Measurements from ENCODE around the gene CHST9.

Gene CHST9

DNA sequence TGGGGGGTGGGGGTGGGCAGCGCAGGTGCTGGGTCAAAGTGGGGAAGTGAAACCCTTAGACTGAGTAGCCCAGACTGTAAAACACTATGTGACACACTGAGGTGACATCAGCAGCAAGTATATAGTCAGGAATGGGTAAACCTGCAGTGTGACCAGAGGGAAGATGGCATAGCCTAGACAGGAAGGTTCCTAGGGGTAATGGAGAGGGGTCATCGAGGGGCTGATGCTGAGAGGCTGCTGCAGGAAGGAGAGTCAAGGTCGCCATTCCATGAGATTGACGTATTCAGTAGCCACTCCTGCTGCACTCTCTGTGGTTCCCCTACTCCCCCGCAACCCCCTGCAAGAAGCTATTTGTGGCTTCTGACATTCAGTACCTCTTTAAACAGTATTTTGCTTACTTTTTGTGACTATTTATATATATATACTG is 111.7 kb downstream of the CHST9 start:
- H3K27me3 Mint-ChIP-seq, result no peaks in the 10 kb centered on the region
- H3K4me3 Mint-ChIP-seq, result no peak overlapping the region
- H3K4me1 Mint-ChIP-seq, result no peaks in the 10 kb centered on the region
- peak; percentile 64 for ATAC-seq
- H3K9me3 Mint-ChIP-seq, result no peaks in the 10 kb centered on the region
- no peaks in the 10 kb centered on the region for H3K36me3 Mint-ChIP-seq
- H3K27ac Mint-ChIP-seq, result no peak overlapping the region

- Mint-ChIP-seq H3K9me3 (no peaks in the 10 kb centered on the region), H3K36me3 (no peaks in the 10 kb centered on the region), H3K4me1 (no peaks in the 10 kb centered on the region), H3K4me3 (no peak overlapping the region), H3K27ac (no peak overlapping the region), H3K27me3 (no peaks in the 10 kb centered on the region)
- no peak for ATAC-seq
These were observed 120.4 kb downstream of the CHST9 start for GRCh38 chr18:27064673-27065072.

- no peak overlapping the region for H3K4me3 Mint-ChIP-seq
- no peaks in the 10 kb centered on the region for H3K27me3 Mint-ChIP-seq
- no peaks in the 10 kb centered on the region for H3K4me1 Mint-ChIP-seq
- ATAC-seq, result no peak
- H3K36me3 Mint-ChIP-seq, result no peaks in the 10 kb centered on the region
- H3K27ac Mint-ChIP-seq, result no peak overlapping the region
- no peaks in the 10 kb centered on the region for H3K9me3 Mint-ChIP-seq
These were observed 122.3 kb downstream of the CHST9 start for GRCh38 chr18:27062802-27063201.

DNA sequence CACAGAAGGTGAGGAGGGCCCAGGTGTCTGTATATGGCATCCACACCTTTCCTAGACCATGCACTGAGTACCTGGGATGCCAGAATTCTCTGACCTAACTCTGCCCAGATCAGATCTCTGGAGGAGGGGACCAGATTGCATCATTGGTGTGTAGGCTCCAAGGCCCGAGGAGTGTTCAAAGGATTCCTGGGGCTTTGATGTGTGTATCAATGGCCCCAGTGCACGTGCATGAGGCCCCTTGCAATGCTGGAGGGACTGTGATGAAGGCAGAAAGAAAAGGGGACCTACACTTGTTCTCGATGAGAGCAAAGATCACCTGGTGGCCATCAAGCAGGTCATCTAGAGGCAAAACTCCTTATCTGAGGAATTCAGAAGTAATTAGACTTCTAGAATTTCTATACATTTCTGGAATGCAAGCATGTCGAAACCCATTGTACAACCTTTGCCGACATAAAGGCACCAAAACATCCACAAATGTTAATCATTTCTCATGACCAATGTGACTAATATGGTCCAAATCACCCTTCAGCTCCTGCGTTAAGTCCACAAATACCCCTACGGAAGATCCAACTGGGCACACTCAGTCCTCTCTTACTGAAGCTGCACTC is 123.5 kb downstream of the CHST9 start:
- Mint-ChIP-seq H3K4me3 (no peak overlapping the region), H3K9me3 (no peaks in the 10 kb centered on the region), H3K27me3 (no peaks in the 10 kb centered on the region), H3K27ac (no peak overlapping the region), H3K36me3 (no peaks in the 10 kb centered on the region), H3K4me1 (no peaks in the 10 kb centered on the region)
- no peak for ATAC-seq

GRCh38 chr18:27057519-27058234 is 127.4 kb downstream of the CHST9 start:
- Mint-ChIP-seq H3K27ac (no peak overlapping the region), H3K36me3 (no peaks in the 10 kb centered on the region)
- peak; percentile 34 for ATAC-seq

GRCh38 chr18:27054926-27055325 is 130.2 kb downstream of the CHST9 start:
- ATAC-seq, result no peak
- H3K4me1 Mint-ChIP-seq, result no peaks in the 10 kb centered on the region

More at GRCh38 chr18:27057519-27058234, 127.4 kb downstream of the CHST9 start:
- Mint-ChIP-seq H3K9me3 (peaks cover 4% of the 10 kb centered on the region), H3K4me1 (no peaks in the 10 kb centered on the region), H3K4me3 (no peak overlapping the region), H3K27me3 (no peaks in the 10 kb centered on the region)

GRCh38 chr18:27049969-27050368 is 135.1 kb downstream of the CHST9 start:
- no peak overlapping the region for H3K27ac Mint-ChIP-seq
- no peaks in the 10 kb centered on the region for H3K27me3 Mint-ChIP-seq
- no peak for ATAC-seq
- H3K4me3 Mint-ChIP-seq, result no peak overlapping the region
- H3K4me1 Mint-ChIP-seq, result no peaks in the 10 kb centered on the region
- H3K9me3 Mint-ChIP-seq, result peaks cover 5% of the 10 kb centered on the region
- no peaks in the 10 kb centered on the region for H3K36me3 Mint-ChIP-seq

More at GRCh38 chr18:27054926-27055325, 130.2 kb downstream of the CHST9 start:
- no peak overlapping the region for H3K4me3 Mint-ChIP-seq
- no peak overlapping the region for H3K27ac Mint-ChIP-seq
- no peaks in the 10 kb centered on the region for H3K27me3 Mint-ChIP-seq
- no peaks in the 10 kb centered on the region for H3K36me3 Mint-ChIP-seq
- H3K9me3 Mint-ChIP-seq, result peaks cover 5% of the 10 kb centered on the region

GRCh38 chr18:27045342-27045741 is 139.8 kb downstream of the CHST9 start:
- Mint-ChIP-seq H3K36me3 (no peaks in the 10 kb centered on the region), H3K27ac (no peak overlapping the region), H3K4me3 (no peak overlapping the region), H3K4me1 (no peaks in the 10 kb centered on the region), H3K27me3 (no peaks in the 10 kb centered on the region), H3K9me3 (no peaks in the 10 kb centered on the region)
- ATAC-seq, result no peak

DNA sequence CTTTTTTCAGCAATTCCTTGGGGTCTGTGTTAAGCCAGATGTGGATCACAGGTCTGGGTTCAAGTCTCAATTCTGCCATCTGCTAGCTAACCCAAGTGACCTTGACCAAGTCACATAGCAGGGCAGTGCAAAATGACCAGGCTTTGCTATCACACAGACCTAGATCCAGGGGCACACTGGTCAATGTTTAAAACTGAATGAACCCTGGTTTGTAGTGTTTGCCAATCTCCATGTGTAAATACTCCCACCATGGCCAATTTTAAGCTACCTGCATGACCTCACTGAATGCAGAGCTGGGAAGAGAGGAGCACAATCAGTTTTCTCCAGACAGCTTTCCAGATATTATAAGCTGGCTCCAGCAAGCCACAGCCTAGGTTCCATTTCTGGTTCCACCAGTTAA is 142.9 kb downstream of the CHST9 start:
- H3K4me3 Mint-ChIP-seq, result no peak overlapping the region
- no peaks in the 10 kb centered on the region for H3K9me3 Mint-ChIP-seq
- no peaks in the 10 kb centered on the region for H3K36me3 Mint-ChIP-seq
- ATAC-seq, result no peak
- H3K27ac Mint-ChIP-seq, result no peak overlapping the region
- H3K4me1 Mint-ChIP-seq, result no peaks in the 10 kb centered on the region
- no peaks in the 10 kb centered on the region for H3K27me3 Mint-ChIP-seq

GRCh38 chr18:27040796-27041195 is 144.3 kb downstream of the CHST9 start:
- H3K4me3 Mint-ChIP-seq, result no peak overlapping the region

DNA sequence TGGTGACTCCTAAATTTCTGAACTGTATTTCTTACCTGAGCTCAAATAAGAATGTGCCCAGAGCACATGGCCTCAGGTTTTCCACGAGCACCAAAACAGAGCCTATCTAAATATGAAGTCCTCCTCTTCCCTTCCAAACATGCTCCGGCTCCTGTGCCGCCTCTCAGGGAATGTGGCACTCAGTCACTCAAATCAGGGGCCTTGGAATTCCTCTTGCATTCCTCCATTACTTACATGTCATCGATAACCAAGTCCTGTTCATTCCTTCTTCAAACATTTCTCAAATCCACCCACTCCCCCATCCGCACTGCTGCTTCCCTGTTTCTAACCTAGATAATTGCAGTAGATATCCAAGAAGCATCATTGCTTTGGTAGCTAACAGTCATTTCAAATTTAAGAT is 151.4 kb downstream of the CHST9 start:
- H3K27me3 Mint-ChIP-seq, result no peaks in the 10 kb centered on the region
- no peak for ATAC-seq
- no peaks in the 10 kb centered on the region for H3K4me1 Mint-ChIP-seq
- no peak overlapping the region for H3K27ac Mint-ChIP-seq
- no peaks in the 10 kb centered on the region for H3K9me3 Mint-ChIP-seq
- no peak overlapping the region for H3K4me3 Mint-ChIP-seq
- no peaks in the 10 kb centered on the region for H3K36me3 Mint-ChIP-seq

More at GRCh38 chr18:27040796-27041195, 144.3 kb downstream of the CHST9 start:
- Mint-ChIP-seq H3K36me3 (no peaks in the 10 kb centered on the region), H3K27me3 (no peaks in the 10 kb centered on the region), H3K4me1 (no peaks in the 10 kb centered on the region), H3K27ac (no peak overlapping the region), H3K9me3 (no peaks in the 10 kb centered on the region)
- ATAC-seq, result no peak

DNA sequence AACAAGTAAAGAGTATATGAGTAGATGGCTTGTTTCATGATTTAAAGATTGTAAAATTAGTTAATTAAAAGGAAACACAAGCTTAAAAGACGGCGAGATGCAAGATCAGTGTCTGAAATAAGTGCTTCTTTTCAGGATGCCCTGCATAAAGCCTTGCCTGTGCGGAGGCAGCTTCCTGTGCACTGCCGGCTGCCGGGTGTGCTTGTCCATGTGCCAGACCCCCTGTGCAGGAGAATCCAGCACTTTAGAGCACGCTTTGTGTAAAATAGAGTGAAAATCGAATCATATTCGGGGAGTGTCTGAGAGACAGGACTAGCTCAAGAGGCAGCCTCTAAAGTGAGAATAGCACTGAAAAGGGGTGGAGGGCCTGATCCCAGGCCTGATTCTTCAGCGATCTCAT is 154.7 kb downstream of the CHST9 start:
- no peaks in the 10 kb centered on the region for H3K36me3 Mint-ChIP-seq
- ATAC-seq, result no peak
- H3K4me3 Mint-ChIP-seq, result no peak overlapping the region
- no peak overlapping the region for H3K27ac Mint-ChIP-seq
- H3K27me3 Mint-ChIP-seq, result no peaks in the 10 kb centered on the region
- H3K4me1 Mint-ChIP-seq, result no peaks in the 10 kb centered on the region
- H3K9me3 Mint-ChIP-seq, result no peaks in the 10 kb centered on the region

- Mint-ChIP-seq H3K27me3 (no peaks in the 10 kb centered on the region), H3K36me3 (no peaks in the 10 kb centered on the region), H3K27ac (no peak overlapping the region), H3K4me1 (no peaks in the 10 kb centered on the region), H3K4me3 (no peak overlapping the region), H3K9me3 (no peaks in the 10 kb centered on the region)
- ATAC-seq, result no peak
These were observed 162.6 kb downstream of the CHST9 start for GRCh38 chr18:27022477-27022876.

GRCh38 chr18:27017901-27018500 is 167.1 kb downstream of the CHST9 start:
- H3K36me3 Mint-ChIP-seq, result no peaks in the 10 kb centered on the region
- H3K27ac Mint-ChIP-seq, result no peak overlapping the region
- H3K9me3 Mint-ChIP-seq, result no peaks in the 10 kb centered on the region
- H3K4me3 Mint-ChIP-seq, result no peak overlapping the region
- H3K4me1 Mint-ChIP-seq, result no peaks in the 10 kb centered on the region
- H3K27me3 Mint-ChIP-seq, result no peaks in the 10 kb centered on the region
- no peak for ATAC-seq

- H3K4me1 Mint-ChIP-seq, result no peaks in the 10 kb centered on the region
- no peak overlapping the region for H3K27ac Mint-ChIP-seq
- no peak for ATAC-seq
- H3K36me3 Mint-ChIP-seq, result no peaks in the 10 kb centered on the region
- H3K4me3 Mint-ChIP-seq, result no peak overlapping the region
- H3K27me3 Mint-ChIP-seq, result no peaks in the 10 kb centered on the region
- no peaks in the 10 kb centered on the region for H3K9me3 Mint-ChIP-seq
These were observed 170.3 kb downstream of the CHST9 start for GRCh38 chr18:27014841-27015240.

- no peak for ATAC-seq
- Mint-ChIP-seq H3K9me3 (no peaks in the 10 kb centered on the region), H3K27me3 (no peaks in the 10 kb centered on the region), H3K4me1 (no peaks in the 10 kb centered on the region), H3K27ac (no peak overlapping the region), H3K4me3 (no peak overlapping the region), H3K36me3 (no peaks in the 10 kb centered on the region)
These were observed 174.3 kb downstream of the CHST9 start for GRCh38 chr18:27010784-27011183.

Measured in stimulated activated memory B cell treated with anti-CD40 and anti-IgM and Interleukin-4, amounts not matched to agents 10 μg/mL and 1 μg/mL and 100 μg/mL, for 72 hours (primary cell).